SK-N-MC (cell line): ENCODE measurements around the gene FCN2.

Experiments
- DNase-seq: peaks from one replicate; pipeline ENCODE4 v3.0.0-alpha.2; 2011; ENCODE audit warnings: low read depth, low spot score
- H3K27ac ChIP-seq: fragments of 200-600 bp; sonication (generic); 2 replicates; pipeline ENCODE4 v1.5.1; 2016; ENCODE audit warnings: mixed run types
- H3K36me3 ChIP-seq: fragments of 200-600 bp; sonication (generic); 2 replicates; pipeline ENCODE4 v1.6.1; 2017; ENCODE audit warnings: antibody characterized with exemption, low read length, mixed read lengths; ENCODE audit not compliant: insufficient read depth
- H3K4me3 ChIP-seq: fragments of 200-600 bp; sonication (generic); 2 replicates; pipeline ENCODE4 v1.5.1; 2016
- H3K9ac ChIP-seq: fragments of 200-600 bp; sonication (generic); 2 replicates; pipeline ENCODE4 v1.8.0; 2017; ENCODE audit warnings: mixed run types, mixed read lengths; ENCODE audit not compliant: insufficient read length
- H3K9me3 ChIP-seq: fragments of 200-600 bp; sonication (generic); 2 replicates; pipeline ENCODE4 v1.6.1; 2017; ENCODE audit warnings: low read depth, mild to moderate bottlenecking, antibody characterized with exemption, low read length, moderate library complexity, mixed read lengths
- EZH2 ChIP-seq: fragments of 200-600 bp; sonication (generic); IDR thresholded peaks from one replicate; pipeline ENCODE4 v1.6.1; 2017; ENCODE audit warnings: antibody characterized with exemption
- FOXP2 ChIP-seq: optimal IDR thresholded peaks from 2 replicates; pipeline ENCODE3; 2011; ENCODE audit warnings: mild to moderate bottlenecking, moderate library complexity; ENCODE audit not compliant: insufficient read depth; ENCODE audit errors: extremely low read length, control extremely low read depth
- POLR2AphosphoS5 ChIP-seq: IDR thresholded peaks from 2 replicates; pipeline ENCODE4 v1.6.1; 2012; ENCODE audit warnings: mild to moderate bottlenecking, low read depth, low read length, borderline replicate concordance

The FCN2 gene

GRCh38 chr9:134836406-134836970, 44.1 kb upstream of the FCN2 start:
- no peak overlapping the region for H3K27ac ChIP-seq
- no peaks in the 10 kb centered on the region for H3K36me3 ChIP-seq
- TF ChIP-seq POLR2AphosphoS5 (no peak), FOXP2 (no peak), EZH2 (no peak)
- H3K9me3 ChIP-seq: no peaks in the 10 kb centered on the region
- H3K4me3 ChIP-seq: no peak overlapping the region
- no peak for DNase-seq
- H3K9ac ChIP-seq: no peak overlapping the region

DNA sequence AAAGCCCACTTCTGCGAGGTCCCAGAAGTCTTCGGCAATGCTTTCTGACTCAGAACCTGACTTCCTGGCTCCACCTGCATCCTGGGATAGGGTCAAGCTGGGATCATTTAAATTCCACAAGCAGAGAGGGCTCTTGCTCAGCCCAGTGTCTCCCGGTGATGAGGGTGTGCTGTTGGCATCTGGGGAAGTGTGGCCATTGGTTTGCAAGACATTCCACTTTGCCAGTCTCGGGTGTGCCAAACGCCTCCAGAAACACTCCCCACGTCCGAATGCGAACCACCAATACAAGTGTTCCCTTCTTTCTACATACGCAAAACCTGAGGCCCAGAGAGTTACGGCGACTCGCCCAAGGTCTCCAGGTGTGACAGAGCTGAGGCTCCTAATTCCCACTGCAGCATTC, 43.1 kb upstream of the FCN2 start:
- TF ChIP-seq POLR2AphosphoS5 (no peak), EZH2 (no peak), FOXP2 (no peak)
- H3K9me3 ChIP-seq: no peaks in the 10 kb centered on the region
- H3K4me3 ChIP-seq: no peak overlapping the region
- H3K9ac ChIP-seq: no peak overlapping the region
- no peak overlapping the region for H3K27ac ChIP-seq
- DNase-seq: no peak
- peaks cover under 1% of the 10 kb centered on the region; the same call in 1 of the 2 replicates for H3K36me3 ChIP-seq

GRCh38 chr9:134838651-134839454, 41.8 kb upstream of the FCN2 start:
- Histone ChIP-seq H3K4me3 (no peak overlapping the region), H3K9ac (no peak overlapping the region), H3K27ac (no peak overlapping the region), H3K9me3 (no peaks in the 10 kb centered on the region), H3K36me3 (peaks cover 3% of the 10 kb centered on the region; the same call in 1 of the 2 replicates)
- no peak for DNase-seq
- TF ChIP-seq POLR2AphosphoS5: no peak
- TF ChIP-seq EZH2: no peak
- no peak for TF ChIP-seq FOXP2

- Histone ChIP-seq H3K9me3 (no peaks in the 10 kb centered on the region), H3K27ac (no peak overlapping the region), H3K36me3 (peaks cover 3% of the 10 kb centered on the region; the same call in 1 of the 2 replicates), H3K9ac (no peak overlapping the region), H3K4me3 (no peak overlapping the region)
- TF ChIP-seq EZH2: no peak
- TF ChIP-seq POLR2AphosphoS5: no peak
- no peak for TF ChIP-seq FOXP2
- no peak for DNase-seq
Observed at GRCh38 chr9:134839455-134840125, 41.0 kb upstream of the FCN2 start.

GRCh38 chr9:134840511-134840910, 40.1 kb upstream of the FCN2 start:
- Histone ChIP-seq H3K36me3 (peaks cover 3% of the 10 kb centered on the region; the same call in 1 of the 2 replicates), H3K4me3 (no peak overlapping the region), H3K9me3 (no peaks in the 10 kb centered on the region), H3K9ac (no peak overlapping the region), H3K27ac (no peak overlapping the region)
- no peak for TF ChIP-seq FOXP2
- no peak for TF ChIP-seq EZH2
- TF ChIP-seq POLR2AphosphoS5: no peak
- DNase-seq: no peak

DNA sequence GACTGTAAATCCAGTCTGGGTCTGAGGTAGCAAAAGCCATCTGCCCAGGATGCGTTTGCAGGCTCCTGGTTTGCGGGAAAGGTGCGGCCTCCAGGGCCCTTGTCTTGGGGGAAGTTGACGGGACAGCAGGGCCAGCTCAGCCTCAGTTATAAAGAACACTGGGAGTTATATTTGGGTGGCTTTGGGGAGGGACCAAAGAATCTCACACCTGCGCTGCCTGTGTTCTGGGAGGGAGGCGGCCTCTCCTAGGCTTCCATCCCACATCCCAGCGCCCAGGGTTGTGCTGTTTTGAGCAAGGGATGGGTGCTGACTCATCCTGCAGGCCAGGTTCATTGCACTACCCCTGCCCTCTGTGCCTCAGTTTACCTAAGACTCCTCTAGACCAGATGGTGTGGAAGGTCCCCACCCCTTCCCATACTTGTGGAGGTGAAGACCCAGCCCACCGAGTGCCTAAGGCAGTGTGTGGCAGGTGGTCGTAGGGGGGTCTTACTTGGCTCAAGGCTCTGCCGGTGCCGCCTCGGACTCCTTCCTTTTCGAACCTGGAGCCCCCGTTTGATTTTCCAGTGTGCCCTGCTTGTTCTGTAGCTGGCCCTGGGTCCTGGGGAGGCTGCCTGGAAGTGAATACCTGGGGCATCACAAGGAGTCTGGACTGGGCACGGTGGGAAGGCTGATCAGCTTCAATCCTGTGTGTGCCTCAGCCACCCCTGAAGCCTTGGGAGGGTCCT, 39.3 kb upstream of the FCN2 start:
- Histone ChIP-seq H3K4me3 (no peak overlapping the region), H3K27ac (no peak overlapping the region), H3K36me3 (peaks cover 3% of the 10 kb centered on the region; the same call in 1 of the 2 replicates), H3K9ac (no peak overlapping the region), H3K9me3 (no peaks in the 10 kb centered on the region)
- no peak for TF ChIP-seq POLR2AphosphoS5
- no peak for TF ChIP-seq EZH2
- no peak for TF ChIP-seq FOXP2
- DNase-seq: no peak

GRCh38 chr9:134842321-134842720, 38.3 kb upstream of the FCN2 start:
- TF ChIP-seq FOXP2: no peak
- no peak for TF ChIP-seq POLR2AphosphoS5
- TF ChIP-seq EZH2: no peak
- DNase-seq: no peak
- Histone ChIP-seq H3K9me3 (no peaks in the 10 kb centered on the region), H3K36me3 (peaks cover 3% of the 10 kb centered on the region; the same call in 1 of the 2 replicates), H3K27ac (no peak overlapping the region), H3K4me3 (no peak overlapping the region), H3K9ac (no peak overlapping the region)
